ENCODE data around the gene OR2M2.

DNA sequence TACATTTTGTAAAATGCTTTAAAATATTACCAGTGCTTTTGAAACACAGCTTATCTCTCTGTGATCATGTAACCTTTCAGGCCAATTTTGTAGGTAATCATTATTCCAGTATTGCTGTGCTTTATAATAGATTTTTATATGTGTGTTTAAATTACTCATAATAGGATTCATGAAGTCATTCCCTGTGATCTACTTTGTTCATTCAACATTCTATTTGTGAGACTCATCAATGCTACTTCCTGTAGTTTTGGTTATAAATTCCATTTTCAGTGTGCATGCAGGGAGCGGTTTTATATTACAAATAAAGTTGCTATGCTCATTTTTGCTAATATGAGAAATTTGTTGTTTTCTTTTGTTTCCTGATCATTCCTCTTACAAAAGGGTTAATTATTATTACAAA is 33.8 kb upstream of the OR2M2 start:
- TF ChIP-seq ETV6 (IDR thresholded peaks at IDR 0.05; ENCODE audit: borderline replicate concordance in 1 of 2, low read depth in 2 of 2, low read length in 1 of 2), result no peak
- no peak for TF ChIP-seq ETV6 (CRISPR knock-in tag; IDR thresholded peaks at IDR 0.05; ENCODE audit: borderline replicate concordance)
- TF ChIP-seq, protein P1, sequence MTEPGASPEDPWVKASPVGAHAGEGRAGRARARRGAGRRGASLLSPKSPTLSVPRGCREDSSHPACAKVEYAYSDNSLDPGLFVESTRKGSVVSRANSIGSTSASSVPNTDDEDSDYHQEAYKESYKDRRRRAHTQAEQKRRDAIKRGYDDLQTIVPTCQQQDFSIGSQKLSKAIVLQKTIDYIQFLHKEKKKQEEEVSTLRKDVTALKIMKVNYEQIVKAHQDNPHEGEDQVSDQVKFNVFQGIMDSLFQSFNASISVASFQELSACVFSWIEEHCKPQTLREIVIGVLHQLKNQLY (CRISPR knock-in tag; conservative IDR thresholded peaks at IDR 0.05), result no peak
- TF ChIP-seq FOXK1 (CRISPR knock-in tag; IDR thresholded peaks at IDR 0.05; ENCODE audit: borderline replicate concordance), result no peak
- no peak for TF ChIP-seq ZFP91 (CRISPR knock-in tag; IDR thresholded peaks at IDR 0.05)
- no peak for TF ChIP-seq MAFF (IDR thresholded peaks at IDR 0.05; ENCODE audit: low read length)
- no peak for TF ChIP-seq SIN3A (IDR thresholded peaks at IDR 0.05; ENCODE audit: borderline replicate concordance in 2 of 2, control insufficient read depth in 1 of 2, low read depth in 2 of 2, low read length in 2 of 2)
- no peak for TF ChIP-seq ZC3H8 (IDR thresholded peaks at IDR 0.05)
- no peak for TF ChIP-seq EP300 (IDR thresholded peaks at IDR 0.05; ENCODE audit: low read length)
- TF ChIP-seq ZBTB7A (IDR thresholded peaks at IDR 0.05; ENCODE audit: borderline replicate concordance, control insufficient read depth, low read depth, low read length), result no peak
- no peak for TF ChIP-seq KLF13 (tag; IDR thresholded peaks at IDR 0.05; ENCODE audit: borderline replicate concordance, low read depth)
- TF ChIP-seq HDAC2 (IDR thresholded peaks at IDR 0.05), result no peak
